ENCODE measurements around the gene NLRP12. TPM values are rescaled to one million over a fixed set of nuclear protein-coding genes. Genes with fewer than 3 reads are reported as not detected.
A peak's percentile ranks its signal among the peaks of the same experiment; 100 is the strongest.

The NLRP12 gene
- total and polyA plus RNA-seq, 12 donors, result 0.10 to 0.78 (median 0.21) TPM; not detected in 3

- H3K4me3 ChIP-seq, result peak overlapping the region in 1 of 4 donors; percentile 75
- H3K27ac ChIP-seq, result peak overlapping the region in 2 of 5 donors; percentile 76 to 81
- H3K27me3 ChIP-seq, result no peaks in the 10 kb centered on the region
- TF ChIP-seq, protein P1, sequence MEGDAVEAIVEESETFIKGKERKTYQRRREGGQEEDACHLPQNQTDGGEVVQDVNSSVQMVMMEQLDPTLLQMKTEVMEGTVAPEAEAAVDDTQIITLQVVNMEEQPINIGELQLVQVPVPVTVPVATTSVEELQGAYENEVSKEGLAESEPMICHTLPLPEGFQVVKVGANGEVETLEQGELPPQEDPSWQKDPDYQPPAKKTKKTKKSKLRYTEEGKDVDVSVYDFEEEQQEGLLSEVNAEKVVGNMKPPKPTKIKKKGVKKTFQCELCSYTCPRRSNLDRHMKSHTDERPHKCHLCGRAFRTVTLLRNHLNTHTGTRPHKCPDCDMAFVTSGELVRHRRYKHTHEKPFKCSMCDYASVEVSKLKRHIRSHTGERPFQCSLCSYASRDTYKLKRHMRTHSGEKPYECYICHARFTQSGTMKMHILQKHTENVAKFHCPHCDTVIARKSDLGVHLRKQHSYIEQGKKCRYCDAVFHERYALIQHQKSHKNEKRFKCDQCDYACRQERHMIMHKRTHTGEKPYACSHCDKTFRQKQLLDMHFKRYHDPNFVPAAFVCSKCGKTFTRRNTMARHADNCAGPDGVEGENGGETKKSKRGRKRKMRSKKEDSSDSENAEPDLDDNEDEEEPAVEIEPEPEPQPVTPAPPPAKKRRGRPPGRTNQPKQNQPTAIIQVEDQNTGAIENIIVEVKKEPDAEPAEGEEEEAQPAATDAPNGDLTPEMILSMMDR (IDR thresholded peaks at IDR 0.05), result no peak
- TF ChIP-seq POLR2A (IDR thresholded peaks at IDR 0.05), result no peak
- 38 to 49% (median 44%) methylated on average over 13 to 14 of the region's 14 CpGs for WGBS, 4 donors
- no peaks in the 10 kb centered on the region for H3K36me3 ChIP-seq (replicated peaks in 1 of 2)
- intact Hi-C loops (cut with DNase I), result no loop called here
- H3K9me3 ChIP-seq (replicated peaks in 1 of 3), result no peaks in the 10 kb centered on the region
- DNase-seq, result no peak
- peaks cover 8 to 23% of the 10 kb centered on the region in 2 donors for H3K4me1 ChIP-seq (replicated peaks in 1 of 2)
These were observed 42.7 kb upstream of the NLRP12 start for GRCh38 chr19:53866865-53867224.

GRCh38 chr19:53865918-53866864, 42.1 kb upstream of the NLRP12 start:
- TF ChIP-seq, protein P1 (IDR thresholded peaks at IDR 0.05), result no peak
- no peak for TF ChIP-seq POLR2A (IDR thresholded peaks at IDR 0.05)
- WGBS, 4 donors, result 9 to 21% (median 13%) methylated on average over 15 to 50 of the region's 50 CpGs

DNA sequence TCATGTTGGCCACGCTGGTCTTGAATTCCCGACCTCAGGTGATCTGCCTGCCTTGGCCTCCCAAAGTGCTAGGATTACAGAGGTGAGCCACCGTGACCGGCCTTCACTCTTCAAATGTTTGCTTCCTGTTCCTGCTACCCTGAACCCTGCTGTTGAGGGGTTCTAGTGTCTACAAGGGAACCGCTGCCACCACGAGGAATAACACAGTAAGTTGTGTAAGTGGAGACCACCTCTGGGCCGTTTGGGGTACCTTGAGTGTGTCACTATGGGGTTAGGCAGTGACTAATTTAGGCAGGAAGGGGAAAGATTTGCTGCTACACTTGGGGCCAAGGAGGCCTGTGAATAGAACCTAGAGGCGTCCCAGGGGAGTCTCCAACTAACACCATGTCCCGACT, 41.4 kb upstream of the NLRP12 start:
- intact Hi-C loops (cut with DNase I), result no loop called here
- Histone ChIP-seq H3K36me3 (replicated peaks in 1 of 2) (no peaks in the 10 kb centered on the region), H3K27me3 (no peaks in the 10 kb centered on the region), H3K9me3 (replicated peaks in 1 of 3) (no peaks in the 10 kb centered on the region), H3K4me1 (replicated peaks in 1 of 2) (peaks cover 8 to 23% of the 10 kb centered on the region in 2 donors), H3K4me3 (no peak overlapping the region), H3K27ac (no peak overlapping the region)
- 62 to 82% (median 68%) methylated on average over 8 to 9 of the region's 9 CpGs for WGBS, 4 donors
- TF ChIP-seq POLR2A (IDR thresholded peaks at IDR 0.05), result no peak
- TF ChIP-seq, protein P1 (IDR thresholded peaks at IDR 0.05), result no peak
- no peak for DNase-seq

More at GRCh38 chr19:53865918-53866864, 42.1 kb upstream of the NLRP12 start:
- Histone ChIP-seq H3K4me3 (peak overlapping the region in 1 of 4 donors; percentile 35), H3K9me3 (replicated peaks in 1 of 3) (no peaks in the 10 kb centered on the region), H3K27me3 (no peaks in the 10 kb centered on the region), H3K36me3 (replicated peaks in 1 of 2) (no peaks in the 10 kb centered on the region), H3K4me1 (replicated peaks in 1 of 2) (peaks cover 8 to 23% of the 10 kb centered on the region in 2 donors), H3K27ac (peak overlapping the region in 2 of 5 donors; percentile 1 to 81)
- peak in 5 of 7 donors; percentile 37 to 49 (median 45) for DNase-seq
- intact Hi-C loops (cut with DNase I), result no loop called here

- WGBS, 4 donors, result 73 to 83% (median 79%) methylated on average over 3 to 6 of the region's 6 CpGs
- Histone ChIP-seq H3K27me3 (no peaks in the 10 kb centered on the region), H3K27ac (no peak overlapping the region), H3K36me3 (replicated peaks in 1 of 2) (no peaks in the 10 kb centered on the region), H3K9me3 (replicated peaks in 1 of 3) (no peaks in the 10 kb centered on the region), H3K4me3 (no peak overlapping the region), H3K4me1 (replicated peaks in 1 of 2) (peaks cover 3 to 23% of the 10 kb centered on the region in 2 donors)
- TF ChIP-seq POLR2A (IDR thresholded peaks at IDR 0.05), result no peak
- TF ChIP-seq, protein P1 (IDR thresholded peaks at IDR 0.05), result no peak
- no peak for DNase-seq
- intact Hi-C loops (cut with DNase I), result no loop called here
These were observed 40.3 kb upstream of the NLRP12 start for GRCh38 chr19:53864308-53864836.

All from adrenal gland (tissue), 12 donors.